AG20443 (cell line): Measurements from ENCODE around the gene IGFBP7.
A peak's percentile ranks its signal among the peaks of the same experiment; 100 is the strongest.
"Not testable (repeated sequence)": the region's sequence is repeated elsewhere in the genome, so short reads cannot be mapped to it uniquely, and the experiment has no call there.

Experiments used
- DNase-seq: peaks from one replicate; pipeline ENCODE4 v3.0.0; 2012; ENCODE audit warnings: low spot score, mixed read lengths

IGFBP7 gene

GRCh38 chr4:57070461-57070860 lies 39.7 kb downstream of the IGFBP7 start:
- DNase-seq, result no peak

- no peak for DNase-seq
Measured at GRCh38 chr4:57068237-57068981, 41.8 kb downstream of the IGFBP7 start.

- DNase-seq, result no peak
Measured at GRCh38 chr4:57065730-57066482, 44.3 kb downstream of the IGFBP7 start.

GRCh38 chr4:57064811-57065711 lies 45.1 kb downstream of the IGFBP7 start:
- peak; percentile 84 for DNase-seq

GRCh38 chr4:57064120-57064519 lies 46.1 kb downstream of the IGFBP7 start:
- no peak for DNase-seq

GRCh38 chr4:57063518-57063917 lies 46.7 kb downstream of the IGFBP7 start:
- DNase-seq, result no peak

GRCh38 chr4:57061395-57061794 lies 48.8 kb downstream of the IGFBP7 start:
- peak; percentile 61 for DNase-seq

GRCh38 chr4:57060717-57061067 lies 49.5 kb downstream of the IGFBP7 start:
- not testable (repeated sequence) for DNase-seq

GRCh38 chr4:57059890-57060716 lies 50.1 kb downstream of the IGFBP7 start:
- DNase-seq, result no peak

GRCh38 chr4:57055886-57056285 lies 54.3 kb downstream of the IGFBP7 start:
- no peak for DNase-seq

GRCh38 chr4:57053508-57053907 lies 56.7 kb downstream of the IGFBP7 start:
- DNase-seq, result no peak

GRCh38 chr4:57051524-57051923 lies 58.7 kb downstream of the IGFBP7 start:
- no peak for DNase-seq

GRCh38 chr4:57051095-57051494 lies 59.1 kb downstream of the IGFBP7 start:
- DNase-seq, result no peak

GRCh38 chr4:57048590-57049304 lies 61.4 kb downstream of the IGFBP7 start:
- DNase-seq, result no peak

GRCh38 chr4:57047046-57047445 lies 63.1 kb downstream of the IGFBP7 start:
- not testable (repeated sequence) for DNase-seq

GRCh38 chr4:57044996-57045395 lies 65.2 kb downstream of the IGFBP7 start:
- no peak for DNase-seq

- DNase-seq, result peak; percentile 29
Measured at GRCh38 chr4:57044279-57044678, 65.9 kb downstream of the IGFBP7 start.

- DNase-seq, result peak; percentile 72
Measured at GRCh38 chr4:57043347-57044251, 66.6 kb downstream of the IGFBP7 start.

GRCh38 chr4:57042711-57043169 lies 67.4 kb downstream of the IGFBP7 start:
- peak; percentile 27 for DNase-seq

- no peak for DNase-seq
Measured at GRCh38 chr4:57041020-57041419, 69.2 kb downstream of the IGFBP7 start.
